MCF 10A (cell line): ENCODE results near the gene PCARE. TPM values are rescaled to one million over a fixed set of nuclear protein-coding genes. Genes with fewer than 3 reads are reported as not detected.

Source experiments
- BruUV-seq: library from RNA; stranded (reverse); fragments of 400-500 nt; replicated peaks from 2 replicates; lab custom pipeline; 2021; lab: Mats Ljungman, UMichigan
- CTCF ChIA-PET: fragments of 300-600 bp; sonication (Branson Sonifier 250); formaldehyde crosslinking; extraction: SDS; loops from one replicate; lab custom pipeline; 2021; ENCODE audit warnings: antibody characterized with exemption, inconsistent platforms; lab: Yijun Ruan, JAX
- POLR2A ChIA-PET: fragments of 300-600, 350-650 bp; sonication (Branson Sonifier 250); formaldehyde crosslinking; extraction: SDS; loops from one replicate; lab custom pipeline; 2020; ENCODE audit warnings: antibody characterized with exemption, inconsistent platforms; lab: Yijun Ruan, JAX
- DNase-seq: peaks from one replicate; pipeline ENCODE4 v3.0.0-alpha.2; 2018; ENCODE audit not compliant: unreplicated experiment
- H3K27ac Mint-ChIP-seq: one replicate; pipeline ENCODE4 v1.8.0; 2022; ENCODE audit warnings: mild to moderate bottlenecking, low read depth, mixed read lengths; ENCODE audit not compliant: unreplicated experiment
- H3K27me3 Mint-ChIP-seq: one replicate; pipeline ENCODE4 v1.8.0; 2022; ENCODE audit warnings: mixed read lengths; ENCODE audit not compliant: insufficient read depth, unreplicated experiment
- H3K36me3 Mint-ChIP-seq: one replicate; pipeline ENCODE4 v1.8.0; 2022; ENCODE audit warnings: mild to moderate bottlenecking, moderate library complexity, mixed read lengths; ENCODE audit not compliant: insufficient read depth, unreplicated experiment
- H3K4me1 Mint-ChIP-seq: one replicate; pipeline ENCODE4 v1.8.0; 2022; ENCODE audit warnings: mixed read lengths; ENCODE audit not compliant: insufficient read depth, unreplicated experiment
- H3K4me3 Mint-ChIP-seq: one replicate; pipeline ENCODE4 v1.8.0; 2022; ENCODE audit warnings: mild to moderate bottlenecking, moderate library complexity, mixed read lengths; ENCODE audit not compliant: unreplicated experiment
- H3K9me3 Mint-ChIP-seq: one replicate; pipeline ENCODE4 v1.8.0; 2022; ENCODE audit warnings: mixed read lengths; ENCODE audit not compliant: unreplicated experiment
- intact Hi-C: fragments of 100-400 bp; cut with micrococcal nuclease; formaldehyde crosslinking; loops from 2 replicates; pipeline ENCODE4 v1.14.1; 2022
- total RNA-seq: library from RNA; stranded (reverse); gene quantifications from 2 replicates; pipeline ENCODE4 v1.2.3, GENCODE V29; 2022
- TF ChIP-seq, protein P1 (sequence below): fragments of 200-600 bp; IDR thresholded peaks from one replicate; pipeline ENCODE4 v1.8.0; 2022; ENCODE audit warnings: antibody characterized with exemption, mild to moderate bottlenecking; ENCODE audit not compliant: unreplicated experiment

PCARE gene
- total RNA-seq, 1 experiment from 2014 or later: not detected

DNA sequence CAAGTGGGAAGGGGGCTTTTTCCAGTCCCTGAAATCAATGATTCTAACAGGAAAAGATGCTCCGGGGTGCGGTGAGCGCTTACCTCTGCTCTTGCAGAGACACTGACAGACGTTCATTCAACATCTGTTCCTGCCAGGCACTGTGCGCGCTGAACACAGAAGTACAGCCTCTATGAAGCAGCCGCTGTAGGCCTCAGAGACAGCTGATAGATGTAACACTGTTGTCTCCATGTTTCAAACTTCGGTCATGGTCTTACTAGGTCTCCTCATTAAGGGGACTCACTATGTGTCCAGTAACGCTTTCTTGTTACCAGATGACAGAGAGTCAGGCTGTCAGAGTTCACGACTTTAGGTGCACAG is 40.2 kb upstream of the PCARE start:
- H3K4me1 Mint-ChIP-seq: peaks cover 41% of the 10 kb centered on the region
- TF ChIP-seq, protein P1, sequence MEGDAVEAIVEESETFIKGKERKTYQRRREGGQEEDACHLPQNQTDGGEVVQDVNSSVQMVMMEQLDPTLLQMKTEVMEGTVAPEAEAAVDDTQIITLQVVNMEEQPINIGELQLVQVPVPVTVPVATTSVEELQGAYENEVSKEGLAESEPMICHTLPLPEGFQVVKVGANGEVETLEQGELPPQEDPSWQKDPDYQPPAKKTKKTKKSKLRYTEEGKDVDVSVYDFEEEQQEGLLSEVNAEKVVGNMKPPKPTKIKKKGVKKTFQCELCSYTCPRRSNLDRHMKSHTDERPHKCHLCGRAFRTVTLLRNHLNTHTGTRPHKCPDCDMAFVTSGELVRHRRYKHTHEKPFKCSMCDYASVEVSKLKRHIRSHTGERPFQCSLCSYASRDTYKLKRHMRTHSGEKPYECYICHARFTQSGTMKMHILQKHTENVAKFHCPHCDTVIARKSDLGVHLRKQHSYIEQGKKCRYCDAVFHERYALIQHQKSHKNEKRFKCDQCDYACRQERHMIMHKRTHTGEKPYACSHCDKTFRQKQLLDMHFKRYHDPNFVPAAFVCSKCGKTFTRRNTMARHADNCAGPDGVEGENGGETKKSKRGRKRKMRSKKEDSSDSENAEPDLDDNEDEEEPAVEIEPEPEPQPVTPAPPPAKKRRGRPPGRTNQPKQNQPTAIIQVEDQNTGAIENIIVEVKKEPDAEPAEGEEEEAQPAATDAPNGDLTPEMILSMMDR: no peak
- no peak for DNase-seq
- POLR2A ChIA-PET: interaction anchor here (0.6 to 10.3 kb wide), 16 partner anchors 8 to 170 kb away, joined by 3 to 230 read pairs (median 5); no protein-coding TSS in a partner anchor
- H3K36me3 Mint-ChIP-seq: peaks cover 6% of the 10 kb centered on the region
- intact Hi-C loops: no loop called here
- no peaks in the 10 kb centered on the region for H3K9me3 Mint-ChIP-seq
- peak overlapping the region; percentile 90 for H3K4me3 Mint-ChIP-seq
- peak overlapping the region; percentile 99 for H3K27ac Mint-ChIP-seq
- BruUV-seq: no TSS peak
- H3K27me3 Mint-ChIP-seq: no peaks in the 10 kb centered on the region
- CTCF ChIA-PET: interaction anchor here (0.6 to 2.6 kb wide), 6 partner anchors 8 to 156 kb away, joined by 3 to 8 read pairs (median 6); no protein-coding TSS in a partner anchor

DNA sequence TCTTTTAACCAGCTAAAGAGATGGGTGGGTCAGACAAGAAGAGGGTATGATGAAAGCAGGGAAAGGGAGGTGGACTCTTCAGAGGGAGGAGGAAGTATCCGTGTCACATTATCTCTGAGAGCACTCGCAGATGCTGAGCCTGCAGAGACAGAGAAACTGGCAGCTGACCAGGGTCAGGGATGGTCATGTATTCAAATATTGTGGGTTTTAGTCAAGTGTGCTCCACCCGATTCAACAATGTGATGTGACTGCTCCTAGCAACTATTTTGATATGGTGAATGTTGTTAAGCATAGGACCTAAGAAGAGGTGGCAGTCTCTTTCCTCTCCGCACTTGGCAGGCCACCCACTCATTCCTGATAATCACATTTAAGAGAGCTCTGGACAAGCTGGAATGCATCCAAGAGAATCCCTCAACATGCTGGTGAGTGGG is 39.6 kb upstream of the PCARE start:
- no TSS peak for BruUV-seq
- intact Hi-C loops: no loop called here
- H3K9me3 Mint-ChIP-seq: no peaks in the 10 kb centered on the region
- DNase-seq: peak; percentile 68
- H3K4me1 Mint-ChIP-seq: peaks cover 34% of the 10 kb centered on the region
- TF ChIP-seq, protein P1: no peak
- peak overlapping the region; percentile 90 for H3K4me3 Mint-ChIP-seq
- H3K36me3 Mint-ChIP-seq: peaks cover 6% of the 10 kb centered on the region
- ChIA-PET CTCF (interaction anchor here (1.0 to 2.6 kb wide), 7 partner anchors 9 to 155 kb away, joined by 3 to 8 read pairs (median 4); no protein-coding TSS in a partner anchor), POLR2A (interaction anchor here (0.6 to 10.3 kb wide), 16 partner anchors 8 to 170 kb away, joined by 3 to 230 read pairs (median 5); no protein-coding TSS in a partner anchor)
- H3K27ac Mint-ChIP-seq: peak overlapping the region; percentile 99
- no peaks in the 10 kb centered on the region for H3K27me3 Mint-ChIP-seq

DNA sequence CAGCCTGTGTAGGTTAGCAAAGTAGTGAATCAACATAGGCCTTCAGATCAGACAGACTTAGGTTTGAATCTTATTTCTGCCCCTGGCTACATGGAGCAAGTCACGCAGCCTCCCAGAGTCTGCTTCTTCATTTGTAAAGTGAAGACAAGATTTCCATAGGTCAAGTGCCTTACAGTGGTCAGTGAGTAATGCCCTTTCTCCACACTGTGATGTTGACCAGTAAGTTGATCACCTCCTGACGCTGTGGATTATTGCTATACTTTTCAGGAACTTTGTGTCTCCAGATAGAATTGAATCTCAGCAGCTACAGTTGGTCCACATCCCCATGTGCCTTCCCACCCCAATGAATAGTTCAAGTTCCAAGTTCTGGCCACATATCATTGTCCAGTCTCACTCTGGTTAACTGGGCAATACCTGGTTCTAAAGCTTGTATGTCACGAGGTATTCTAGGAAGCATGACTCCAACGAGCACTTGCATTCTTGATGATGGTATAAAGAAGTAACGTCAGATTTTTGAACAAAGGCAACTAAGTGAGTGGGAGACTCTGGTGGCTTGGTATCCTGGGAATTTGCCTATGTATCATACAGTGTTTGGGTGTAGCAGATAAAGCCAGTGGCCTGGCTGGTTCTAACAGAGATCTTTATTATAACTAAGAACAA is 38.8 kb upstream of the PCARE start:
- Mint-ChIP-seq H3K4me3 (no peak overlapping the region), H3K4me1 (peaks cover 37% of the 10 kb centered on the region), H3K36me3 (peaks cover 6% of the 10 kb centered on the region), H3K27ac (peak overlapping the region; percentile 99), H3K9me3 (no peaks in the 10 kb centered on the region), H3K27me3 (no peaks in the 10 kb centered on the region)
- intact Hi-C loops: no loop called here
- BruUV-seq: no TSS peak
- ChIA-PET POLR2A (interaction anchor here (1.0 to 10.3 kb wide), 8 partner anchors 10 to 122 kb away, joined by 3 to 230 read pairs (median 8); no protein-coding TSS in a partner anchor), CTCF (interaction anchor here (1.0 to 2.0 kb wide), 5 partner anchors 9 to 155 kb away, joined by 3 to 7 read pairs (median 4); no protein-coding TSS in a partner anchor)
- no peak for DNase-seq
- TF ChIP-seq, protein P1: no peak

DNA sequence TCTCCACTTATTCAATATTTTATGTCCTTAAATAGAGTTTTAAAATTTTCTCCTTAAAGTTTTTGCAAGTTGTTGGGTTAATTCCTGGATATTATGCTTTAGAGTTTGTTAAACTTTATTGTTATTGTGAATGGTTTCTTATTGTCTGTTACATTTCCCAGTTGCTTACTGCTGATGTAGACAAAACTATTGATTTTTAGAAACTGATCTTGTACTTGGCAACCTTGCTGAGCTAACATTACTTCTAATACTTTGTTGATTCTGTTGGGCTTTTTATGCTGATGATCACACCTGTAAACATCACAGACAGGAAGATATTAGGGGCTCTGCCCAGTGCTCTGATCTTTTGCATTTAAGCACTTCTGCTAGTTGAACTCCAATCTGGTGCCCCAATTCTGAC is 38.1 kb upstream of the PCARE start:
- no peak overlapping the region for H3K4me3 Mint-ChIP-seq
- POLR2A ChIA-PET: interaction anchor here (2.5 to 10.3 kb wide), 3 partner anchors 17 to 46 kb away, joined by 8 to 230 read pairs (median 171); no protein-coding TSS in a partner anchor
- CTCF ChIA-PET: no interaction called here
- no peak overlapping the region for H3K27ac Mint-ChIP-seq
- no peaks in the 10 kb centered on the region for H3K9me3 Mint-ChIP-seq
- TF ChIP-seq, protein P1: no peak
- intact Hi-C loops: no loop called here
- peaks cover 40% of the 10 kb centered on the region for H3K4me1 Mint-ChIP-seq
- H3K27me3 Mint-ChIP-seq: no peaks in the 10 kb centered on the region
- no peak for DNase-seq
- H3K36me3 Mint-ChIP-seq: peaks cover 6% of the 10 kb centered on the region
- no TSS peak for BruUV-seq
